ENCODE data around the gene GPR142.

DNA sequence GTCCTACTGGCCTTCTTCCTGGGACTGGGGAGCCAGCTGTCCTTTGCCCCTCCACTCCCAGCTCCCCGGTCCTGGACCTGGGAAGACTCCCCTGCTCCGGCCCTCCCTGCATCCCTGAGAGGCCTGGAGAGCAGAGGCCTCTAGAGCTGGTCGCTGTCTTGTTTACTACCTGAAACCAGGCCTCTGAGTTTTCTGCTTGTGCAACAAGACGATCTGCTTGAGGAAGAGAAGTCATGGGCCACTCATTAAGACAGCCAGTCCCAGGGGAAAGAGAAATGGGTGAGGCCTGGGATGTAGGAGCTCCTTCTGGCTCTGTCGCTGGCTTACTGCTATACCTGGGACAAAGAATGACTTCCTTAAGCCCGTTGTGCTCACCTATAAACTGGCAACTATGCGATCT is 34.7 kb downstream of the GPR142 start:
- TF ChIP-seq EZH2phosphoT487 (IDR thresholded peaks at IDR 0.05; ENCODE audit: insufficient read depth, low read depth) (no peak), EZH2 (IDR thresholded peaks at IDR 0.05; ENCODE audit: insufficient read depth, poor library complexity, severe bottlenecking) (no peak)
